Cardiac muscle cell (in vitro differentiated cells and primary cell): ENCODE data around the gene OPRM1. TPM values are rescaled to one million over a fixed set of nuclear protein-coding genes. Genes with fewer than 3 reads are reported as not detected.
"Not testable (repeated sequence)": the region's sequence is repeated elsewhere in the genome, so short reads cannot be mapped to it uniquely, and the experiment has no call there.

Source experiments
- DNase-seq, 2 donors: peaks; one replicate each; pipeline versions ENCODE4 v3.0.0 to v3.0.0-alpha.2; 2010 to 2017; ENCODE audit warnings: low read depth in 1 of 2, low spot score in 1 of 2
- H3K27ac ChIP-seq: fragments of 200-600 bp; sonication (generic); 2 replicates; pipeline ENCODE4 v1.5.1; 2016
- H3K27me3 ChIP-seq: fragments of 200-600 bp; sonication (generic); 2 replicates; pipeline ENCODE4 v1.6.0; 2016; ENCODE audit warnings: control low read depth
- H3K36me3 ChIP-seq: fragments of 200-600 bp; sonication (generic); 2 replicates; pipeline ENCODE4 v1.5.1; 2016; ENCODE audit warnings: control low read depth
- H3K4me1 ChIP-seq: fragments of 200-600 bp; sonication (generic); 2 replicates; pipeline ENCODE4 v1.8.1; 2017; ENCODE audit warnings: low read depth, mild to moderate bottlenecking, mixed run types
- H3K4me3 ChIP-seq: fragments of 200-600 bp; sonication (generic); 2 replicates; pipeline ENCODE4 v1.5.1; 2016; ENCODE audit warnings: mild to moderate bottlenecking
- H3K9me3 ChIP-seq: fragments of 200-600 bp; sonication (generic); 2 replicates; pipeline ENCODE4 v1.5.1; 2017; ENCODE audit warnings: low read depth, mild to moderate bottlenecking, control low read depth
- CTCF ChIP-seq: IDR thresholded peaks from 2 replicates; pipeline ENCODE4 v1.5.1; 2012; ENCODE audit warnings: low read depth, mild to moderate bottlenecking, low read length
- polyA plus RNA-seq: library from polyadenylated mRNA; unstranded; fragments of >200 nt; fragmentation: Nextera tagmentation; extraction: Ambion mirVana; gene quantifications from 2 replicates; pipeline ENCODE4 v1.2.1, GENCODE V29; 2016
- total RNA-seq: library from RNA; depleted of rRNA; stranded (reverse); fragments of >200 nt; gene quantifications from 2 replicates; pipeline ENCODE4 v1.2.3, GENCODE V29; 2016

Gene OPRM1
- total and polyA plus RNA-seq, 2 experiments from 2014 or later, result not detected

- Histone ChIP-seq H3K27ac (no peak overlapping the region), H3K27me3 (no peaks in the 10 kb centered on the region), H3K36me3 (no peaks in the 10 kb centered on the region), H3K4me3 (no peak overlapping the region), H3K9me3 (no peaks in the 10 kb centered on the region), H3K4me1 (no peaks in the 10 kb centered on the region)
- no peak for TF ChIP-seq CTCF
- DNase-seq, result no peak
Observed at GRCh38 chr6:154170106-154170505, 131.1 kb downstream of the OPRM1 start.

DNA sequence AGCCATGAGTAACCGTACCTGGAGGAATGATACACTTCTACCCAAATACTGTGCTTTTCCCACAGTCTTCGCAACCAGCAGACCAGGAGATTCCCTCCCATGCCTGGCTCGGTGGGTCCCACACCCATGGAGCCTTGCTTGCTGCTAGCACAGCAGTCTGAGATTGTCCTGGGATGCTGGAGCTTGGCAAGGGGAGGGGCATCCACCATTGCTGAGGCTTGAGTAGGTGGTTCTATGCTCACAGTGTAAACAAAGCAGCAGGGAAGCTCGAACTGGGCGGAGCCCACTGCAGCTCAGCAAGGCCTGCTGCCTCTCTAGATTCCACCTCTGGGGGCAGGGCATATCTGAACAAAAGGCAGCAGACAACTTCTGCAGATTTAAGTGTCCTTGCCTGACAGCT, 133.4 kb downstream of the OPRM1 start:
- not testable (repeated sequence) for DNase-seq, H3K27ac ChIP-seq, H3K9me3 ChIP-seq

DNA sequence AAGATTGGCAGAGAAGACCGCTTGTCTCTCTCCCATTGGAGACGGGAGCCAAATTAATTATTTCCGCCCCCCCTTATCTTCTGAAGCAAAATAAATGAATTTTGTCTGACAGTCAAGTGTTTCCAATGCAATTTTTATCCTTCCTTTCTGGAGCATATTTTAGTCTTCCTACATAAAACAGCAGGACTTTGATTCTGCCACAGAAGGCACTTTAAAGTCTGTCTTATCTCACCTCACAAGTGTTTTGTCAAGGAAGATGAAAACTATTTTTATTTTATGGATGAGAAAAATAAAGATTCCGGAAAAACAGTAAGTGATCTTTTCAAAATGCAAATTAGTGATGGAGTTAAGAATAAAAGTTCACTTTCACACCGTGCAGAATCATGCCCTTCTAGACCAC, 140.4 kb downstream of the OPRM1 start:
- H3K27me3 ChIP-seq, result no peaks in the 10 kb centered on the region
- no peak overlapping the region for H3K4me3 ChIP-seq
- no peak overlapping the region for H3K27ac ChIP-seq
- no peaks in the 10 kb centered on the region for H3K9me3 ChIP-seq
- no peaks in the 10 kb centered on the region for H3K4me1 ChIP-seq
- DNase-seq, result no peak
- no peak for TF ChIP-seq CTCF
- H3K36me3 ChIP-seq, result no peaks in the 10 kb centered on the region

More for the DNA sequence above, 133.4 kb downstream of the OPRM1 start:
- not testable (repeated sequence) for H3K27me3 ChIP-seq, H3K36me3 ChIP-seq, H3K4me1 ChIP-seq, H3K4me3 ChIP-seq

DNA sequence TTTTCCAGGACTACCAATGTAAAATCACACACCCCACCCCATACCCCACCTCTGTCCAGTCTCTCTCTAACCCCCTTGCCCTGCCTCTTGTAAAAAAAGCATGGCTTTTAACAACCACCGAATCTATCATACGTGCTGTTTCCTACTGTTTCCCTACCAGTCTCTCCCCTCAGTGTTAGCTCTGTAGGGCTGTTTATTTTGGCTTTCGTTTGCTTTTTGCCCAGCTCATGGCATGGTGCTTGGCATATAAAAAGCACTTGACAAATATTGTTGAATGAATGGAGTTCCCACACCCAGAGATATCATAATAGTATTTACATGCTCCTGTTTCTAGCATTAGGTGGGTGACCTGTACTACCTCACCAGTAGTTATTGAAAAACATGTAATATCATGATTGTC, 148.2 kb downstream of the OPRM1 start:
- DNase-seq, result no peak
- no peaks in the 10 kb centered on the region for H3K27me3 ChIP-seq
- H3K36me3 ChIP-seq, result no peaks in the 10 kb centered on the region
- TF ChIP-seq CTCF, result no peak
- H3K9me3 ChIP-seq, result no peaks in the 10 kb centered on the region
- H3K27ac ChIP-seq, result no peak overlapping the region
- no peaks in the 10 kb centered on the region for H3K4me1 ChIP-seq
- H3K4me3 ChIP-seq, result no peak overlapping the region

GRCh38 chr6:154187714-154188113, 148.7 kb downstream of the OPRM1 start:
- DNase-seq, result no peak
- no peak for TF ChIP-seq CTCF
- Histone ChIP-seq H3K4me3 (no peak overlapping the region), H3K36me3 (no peaks in the 10 kb centered on the region), H3K4me1 (no peaks in the 10 kb centered on the region), H3K27me3 (no peaks in the 10 kb centered on the region), H3K27ac (no peak overlapping the region), H3K9me3 (no peaks in the 10 kb centered on the region)

GRCh38 chr6:154196333-154196885, 157.4 kb downstream of the OPRM1 start:
- no peak for TF ChIP-seq CTCF
- Histone ChIP-seq H3K27ac (no peak overlapping the region), H3K27me3 (no peaks in the 10 kb centered on the region), H3K4me1 (no peaks in the 10 kb centered on the region), H3K4me3 (no peak overlapping the region), H3K9me3 (no peaks in the 10 kb centered on the region), H3K36me3 (no peaks in the 10 kb centered on the region)
- DNase-seq, result no peak
